ENCODE measurements around the gene CPOX. TPM values are rescaled to one million over a fixed set of nuclear protein-coding genes. Genes with fewer than 3 reads are reported as not detected.

CPOX gene
- total and polyA plus RNA-seq, 4 donors = 9.5 to 19.4 (median 12.9) TPM

DNA sequence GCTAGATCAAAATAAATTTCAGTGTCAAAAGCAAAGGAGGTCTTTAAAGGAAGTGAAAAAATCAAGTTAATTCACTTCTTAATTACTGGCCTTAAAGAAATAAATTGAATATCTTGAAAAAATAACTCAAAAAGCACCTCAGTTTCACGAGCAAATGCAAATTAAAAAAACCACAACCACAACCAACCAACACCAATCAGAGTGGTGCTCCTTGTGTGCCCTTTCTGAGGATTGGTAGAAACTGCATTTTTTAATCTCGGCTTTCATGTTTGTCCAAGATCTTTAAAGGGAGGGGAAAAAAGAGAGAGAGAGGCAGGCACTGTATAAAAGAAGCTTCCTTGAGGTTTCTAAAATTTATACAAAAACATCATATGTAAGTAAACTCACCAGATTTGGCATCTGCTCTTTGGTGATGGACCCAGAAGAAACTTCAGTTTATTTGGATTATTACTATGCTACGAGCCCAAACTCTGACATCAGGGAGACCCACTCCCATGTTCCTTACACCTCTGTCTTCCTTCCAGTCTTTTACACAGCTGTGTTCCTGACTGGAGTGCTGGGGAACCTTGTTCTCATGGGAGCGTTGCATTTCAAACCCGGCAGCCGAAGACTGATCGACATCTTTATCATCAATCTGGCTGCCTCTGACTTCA lies 61.7 kb downstream of the CPOX start, which contains the start of gene GPR15:
Gene GPR15 (plus strand): TSS at position 357 of the 653 bp plus-strand sequence. CDS start 56 bp downstream, at position 413.
- Histone ChIP-seq H3K4me3 (ENCODE audit: low read length in 2 of 2) (no peak within 1 kb of the TSS), H3K27me3 (ENCODE audit: control insufficient read depth in 1 of 2, insufficient read depth in 2 of 2, low read length in 1 of 2) (no peaks in the 10 kb centered on the region), H3K4me1 (ENCODE audit: control insufficient read depth in 1 of 2, insufficient read depth in 2 of 2, low read length in 2 of 2) (no peaks in the 10 kb centered on the region), H3K36me3 (ENCODE audit: control insufficient read depth in 1 of 2, insufficient read depth in 2 of 2, low read length in 1 of 2) (no peaks in the 10 kb centered on the region), H3K9me3 (ENCODE audit: control insufficient read depth, low read length) (no peaks in the 10 kb centered on the region), H3K27ac (ENCODE audit: low read depth in 1 of 2, low read length in 2 of 2) (no peak within 1 kb of the TSS)
- ATAC-seq (ENCODE audit: low FRiP score) = no peak
- no peak for DNase-seq
- intact Hi-C loops (cut with DNase I) = no loop called here
- WGBS, 2 donors = 71 to 75% methylated on average over 7 of the region's 7 CpGs

DNA sequence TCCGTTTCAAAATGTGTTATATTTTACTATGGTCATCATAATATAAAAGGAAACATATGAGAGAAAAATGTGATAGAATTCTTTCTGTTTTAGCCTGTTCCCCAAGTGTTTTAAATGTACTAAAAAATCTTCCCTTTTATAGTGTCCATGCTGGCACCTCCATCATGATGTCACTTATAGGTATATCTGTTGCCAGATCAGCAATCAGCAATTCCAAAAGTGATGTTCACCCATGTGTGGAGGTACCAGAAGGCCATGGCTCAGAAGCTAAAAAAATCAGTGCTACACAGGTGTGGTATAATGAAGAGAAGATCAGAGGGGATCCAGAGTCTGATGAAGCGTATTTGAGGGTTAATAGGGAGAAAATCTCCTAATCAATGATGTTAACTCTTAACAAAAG lies 62.7 kb downstream of the CPOX start:
- no peak for ATAC-seq (ENCODE audit: low FRiP score)
- no peaks in the 10 kb centered on the region for H3K36me3 ChIP-seq (ENCODE audit: control insufficient read depth in 1 of 2, insufficient read depth in 2 of 2, low read length in 1 of 2)
- no peak overlapping the region for H3K4me3 ChIP-seq (ENCODE audit: low read length in 2 of 2)
- no peaks in the 10 kb centered on the region for H3K4me1 ChIP-seq (ENCODE audit: control insufficient read depth in 1 of 2, insufficient read depth in 2 of 2, low read length in 2 of 2)
- intact Hi-C loops (cut with DNase I) = no loop called here
- H3K27me3 ChIP-seq (ENCODE audit: control insufficient read depth in 1 of 2, insufficient read depth in 2 of 2, low read length in 1 of 2) = no peaks in the 10 kb centered on the region
- no peak for DNase-seq
- WGBS, 2 donors = 81 to 89% methylated on average over 2 of the region's 2 CpGs
- H3K27ac ChIP-seq (ENCODE audit: low read depth in 1 of 2, low read length in 2 of 2) = no peak overlapping the region
- H3K9me3 ChIP-seq (ENCODE audit: control insufficient read depth, low read length) = no peaks in the 10 kb centered on the region

DNA sequence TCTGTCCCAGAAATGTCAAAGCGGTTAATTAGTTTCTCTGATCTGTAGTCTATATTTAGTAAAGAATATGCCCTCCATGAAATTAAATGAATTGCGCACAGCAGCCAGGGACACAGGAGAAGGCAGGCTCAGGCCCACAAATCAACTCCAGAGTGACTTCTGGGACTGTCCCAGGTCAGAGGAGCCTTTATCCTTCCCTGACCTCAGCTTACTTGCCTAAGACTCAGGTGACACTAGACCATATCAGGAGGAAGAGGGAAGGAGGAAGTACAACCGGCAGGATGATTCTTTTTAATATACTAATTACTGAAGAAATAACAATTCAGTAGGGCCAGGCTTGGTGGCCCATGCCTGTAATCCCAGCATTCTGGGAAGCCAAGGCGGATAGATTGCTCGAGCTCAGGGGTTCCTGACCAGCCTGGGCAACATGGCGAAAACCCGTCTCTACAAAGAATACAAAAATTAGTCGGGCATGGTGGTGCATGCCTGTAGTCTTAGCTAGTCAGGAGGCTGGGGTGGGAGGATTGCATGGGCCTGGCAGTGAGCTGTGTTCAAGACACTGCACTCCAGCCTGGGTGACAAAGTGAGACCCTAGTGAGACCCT lies 63.5 kb downstream of the CPOX start:
- intact Hi-C loops (cut with DNase I) = no loop called here
- H3K27ac ChIP-seq (ENCODE audit: low read depth in 1 of 2, low read length in 2 of 2) = no peak overlapping the region
- H3K27me3 ChIP-seq (ENCODE audit: control insufficient read depth in 1 of 2, insufficient read depth in 2 of 2, low read length in 1 of 2) = no peaks in the 10 kb centered on the region
- H3K36me3 ChIP-seq (ENCODE audit: control insufficient read depth in 1 of 2, insufficient read depth in 2 of 2, low read length in 1 of 2) = no peaks in the 10 kb centered on the region
- WGBS, 2 donors = 91 to 95% methylated on average over 8 of the region's 8 CpGs
- DNase-seq = no peak
- no peak overlapping the region for H3K4me3 ChIP-seq (ENCODE audit: low read length in 2 of 2)
- H3K4me1 ChIP-seq (ENCODE audit: control insufficient read depth in 1 of 2, insufficient read depth in 2 of 2, low read length in 2 of 2) = no peaks in the 10 kb centered on the region
- no peaks in the 10 kb centered on the region for H3K9me3 ChIP-seq (ENCODE audit: control insufficient read depth, low read length)
- ATAC-seq (ENCODE audit: low FRiP score) = no peak

Other genes with a start within 250 kb of the CPOX start
- not detected for gene OR5K4, start 239.8 kb downstream of the CPOX start, total RNA-seq
- gene OR5K4, start 239.8 kb downstream of the CPOX start, polyA plus RNA-seq = not detected
- gene OR5K3, start 202.9 kb downstream of the CPOX start, total RNA-seq = not detected
- not detected for gene OR5K3, start 202.9 kb downstream of the CPOX start, polyA plus RNA-seq
- not detected for gene OR5K1, start 130.4 kb downstream of the CPOX start, total RNA-seq
- gene OR5K1, start 130.4 kb downstream of the CPOX start, polyA plus RNA-seq = not detected
- not detected for gene OR5K2, start 95.9 kb downstream of the CPOX start, total RNA-seq
- not detected for gene OR5K2, start 95.9 kb downstream of the CPOX start, polyA plus RNA-seq
- 100 to 1,000 TPM; 114 to 132 TPM for gene CLDND1, start 70.7 kb downstream of the CPOX start, total RNA-seq
- gene CLDND1, start 70.7 kb downstream of the CPOX start, polyA plus RNA-seq = 100 to 1,000 TPM; 106 to 112 TPM
- gene GPR15, start 61.6 kb downstream of the CPOX start, total RNA-seq = not detected
- gene GPR15, start 61.6 kb downstream of the CPOX start, polyA plus RNA-seq = not detected
- gene ST3GAL6, start 169.7 kb upstream of the CPOX start, total RNA-seq = 10 to 100 TPM; 12.2 to 21.1 TPM
- 10 to 100 TPM in 1 of 2 donors, 1 to 10 TPM in 1; 7.5 to 27.9 TPM for gene ST3GAL6, start 169.7 kb upstream of the CPOX start, polyA plus RNA-seq

All from aorta (tissue), 5 donors.